HG03457 (cell line): ENCODE results near the gene STMN1.

ENCODE experiments used
- ATAC-seq: cut with Tn5 transposase; IDR thresholded peaks from one replicate; pipeline ENCODE4 v1.9.1; 2021; ENCODE audit warnings: moderate number of reproducible peaks; ENCODE audit not compliant: unreplicated experiment

The STMN1 gene

DNA sequence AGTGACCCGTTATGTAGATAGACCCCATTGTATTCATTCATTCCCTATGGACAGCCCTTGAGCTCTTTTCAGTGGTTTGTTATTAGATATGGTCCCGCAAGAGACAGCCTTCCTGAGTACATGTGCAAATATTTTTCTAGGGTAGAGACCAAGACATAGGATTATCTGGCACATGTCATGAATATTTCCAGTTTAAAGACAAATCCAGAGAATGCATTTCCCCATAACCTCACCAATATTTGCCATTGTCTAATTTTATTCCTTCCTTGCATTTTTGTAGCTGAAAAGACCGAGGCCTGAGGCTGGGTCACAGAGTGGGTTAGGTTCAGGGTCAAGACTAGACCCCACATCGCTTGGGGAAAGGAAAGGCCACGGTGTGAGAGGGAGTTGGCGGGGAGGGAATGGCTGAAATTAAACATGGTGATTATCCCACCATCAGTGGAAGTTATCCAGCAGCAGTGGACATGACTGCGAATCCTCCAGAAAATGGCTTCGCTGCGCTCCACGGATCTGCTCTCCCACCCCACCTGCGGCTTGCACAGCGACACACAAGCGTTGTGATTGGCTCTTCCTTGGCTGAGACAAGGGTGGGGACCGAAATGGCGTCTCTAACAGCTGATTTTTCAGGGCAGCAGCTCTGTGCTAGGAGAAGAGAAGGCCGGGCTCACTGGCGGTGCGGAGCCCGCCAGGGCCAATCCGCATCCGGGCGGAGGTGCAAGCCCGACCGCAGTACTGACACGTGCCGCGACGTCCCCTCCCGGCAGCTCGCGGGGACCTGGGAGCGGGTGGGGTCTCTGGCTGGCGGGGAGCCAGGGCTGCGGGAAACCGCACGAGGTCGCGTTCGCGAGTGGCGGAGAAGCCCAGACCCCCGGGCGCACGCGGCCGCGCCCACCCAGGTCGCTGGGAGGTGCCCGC, 16.1 kb upstream of the STMN1 start:
- ATAC-seq: no peak

DNA sequence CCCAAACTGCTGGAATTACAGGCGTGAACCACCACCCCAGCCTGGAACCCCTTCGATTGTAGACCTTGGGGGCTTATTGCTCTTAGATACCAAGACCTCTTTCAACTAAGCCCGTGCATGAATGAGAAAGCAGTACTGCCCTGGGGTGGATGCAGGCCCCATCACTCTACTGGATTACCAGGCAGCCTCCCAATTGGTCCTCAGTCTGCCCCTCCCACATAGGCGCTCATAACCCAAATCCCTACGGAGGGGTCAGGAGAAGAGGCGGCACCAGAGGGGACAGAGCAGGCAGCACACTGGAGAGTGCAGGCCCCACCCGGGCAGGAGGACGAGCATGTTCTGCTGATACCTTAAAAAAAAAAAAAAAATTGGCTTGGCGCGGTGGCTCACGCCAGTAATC, 12.4 kb upstream of the STMN1 start:
- ATAC-seq: no peak

DNA sequence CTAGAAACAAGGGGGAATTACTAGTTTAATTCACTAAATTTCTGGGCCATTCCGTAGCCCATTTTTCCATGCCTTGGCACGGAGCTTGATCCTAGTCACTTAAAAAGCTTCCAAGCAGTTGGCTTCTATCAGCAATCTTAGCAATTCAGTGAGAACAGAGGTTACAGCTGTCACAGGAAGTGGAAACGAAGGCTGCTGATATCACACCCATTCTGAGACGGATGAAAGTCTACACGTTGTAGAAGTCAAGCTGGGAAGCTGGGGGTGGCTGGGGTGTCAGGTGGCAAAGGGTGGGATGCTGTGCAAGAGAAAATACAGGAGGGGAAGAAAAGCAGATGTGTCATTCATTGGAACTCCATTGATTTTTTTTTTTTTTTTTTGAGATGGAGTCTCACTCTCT, 11.8 kb upstream of the STMN1 start:
- ATAC-seq: no peak

DNA sequence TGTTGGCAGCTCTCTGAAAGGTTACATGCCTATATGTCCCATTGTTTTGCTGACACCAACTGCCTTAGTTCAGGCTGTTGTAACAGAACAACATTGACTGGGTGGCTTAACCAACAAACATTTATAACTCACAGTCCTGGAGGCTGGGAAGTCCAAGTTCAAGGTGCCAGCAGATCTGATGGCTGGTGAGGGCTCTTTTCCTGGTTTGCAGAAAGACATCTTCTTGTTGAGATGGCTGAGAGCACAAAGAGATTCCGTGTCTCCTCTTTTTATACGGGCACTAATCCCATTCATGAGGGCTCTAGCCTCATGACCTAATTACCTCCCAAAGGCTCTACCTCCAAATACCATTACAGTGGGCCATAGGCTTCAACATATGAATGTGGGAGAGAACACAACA, 10.2 kb upstream of the STMN1 start:
- ATAC-seq: no peak

DNA sequence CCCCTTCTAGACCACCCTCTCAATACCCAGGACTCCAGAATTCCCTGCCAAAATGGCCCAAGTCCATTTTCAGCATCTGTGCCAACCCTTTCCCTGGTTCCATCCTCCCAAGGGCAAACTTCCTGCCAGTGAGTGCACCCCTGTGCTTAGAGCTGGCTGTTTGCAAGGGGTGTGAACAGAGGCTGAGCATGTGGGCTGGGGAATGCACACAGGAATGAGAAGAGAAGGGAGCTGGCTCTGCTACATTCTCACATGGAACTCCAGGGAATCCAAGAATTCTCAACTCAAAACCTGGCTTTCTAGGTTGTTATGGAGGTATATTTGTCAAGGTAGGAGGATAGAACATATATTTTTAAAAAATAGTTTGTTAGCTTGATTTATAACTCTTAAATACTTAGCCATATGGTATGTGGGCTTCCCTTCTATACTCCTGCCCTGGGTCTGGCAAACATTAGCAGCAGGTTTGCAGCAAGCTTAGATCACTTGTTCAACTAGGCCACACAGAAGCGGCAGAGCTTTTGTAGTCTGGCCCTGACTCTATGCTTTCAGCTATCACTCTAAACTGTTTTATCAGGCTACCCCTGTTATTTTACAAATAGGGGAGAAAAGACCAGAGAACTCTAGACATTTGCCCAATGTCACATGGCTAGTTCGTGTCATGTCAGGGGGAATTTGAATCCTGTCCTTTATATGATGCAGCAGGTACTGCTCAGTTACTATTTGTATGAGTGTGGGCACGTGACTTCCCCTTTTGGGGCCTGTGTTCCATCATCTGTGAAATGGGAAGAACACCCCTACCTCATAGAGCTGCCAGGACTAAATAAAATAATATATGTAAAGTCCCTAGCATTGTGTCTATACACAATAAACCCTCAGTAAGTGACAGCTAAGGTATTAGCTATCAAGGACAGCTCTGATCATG, 8.1 kb upstream of the STMN1 start:
- no peak for ATAC-seq

DNA sequence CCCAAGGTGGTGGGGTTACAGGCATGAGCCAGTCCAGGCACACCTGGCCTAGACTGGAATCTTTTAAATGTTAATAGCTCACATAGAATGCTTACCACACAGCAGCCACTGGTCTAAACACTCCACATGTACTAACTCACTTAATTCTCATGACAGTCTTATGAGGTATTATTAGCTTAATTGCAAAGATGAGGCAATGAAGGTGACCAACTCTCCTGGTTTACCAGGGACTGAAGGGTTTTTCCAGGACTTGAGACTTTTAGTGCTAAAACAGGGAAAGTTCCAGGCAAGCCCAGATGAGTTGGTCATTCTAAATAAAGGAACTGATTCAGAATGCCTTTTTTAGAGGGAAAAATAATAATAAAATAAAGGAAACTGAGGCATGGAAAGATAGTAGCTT, 7.0 kb upstream of the STMN1 start:
- ATAC-seq: no peak

DNA sequence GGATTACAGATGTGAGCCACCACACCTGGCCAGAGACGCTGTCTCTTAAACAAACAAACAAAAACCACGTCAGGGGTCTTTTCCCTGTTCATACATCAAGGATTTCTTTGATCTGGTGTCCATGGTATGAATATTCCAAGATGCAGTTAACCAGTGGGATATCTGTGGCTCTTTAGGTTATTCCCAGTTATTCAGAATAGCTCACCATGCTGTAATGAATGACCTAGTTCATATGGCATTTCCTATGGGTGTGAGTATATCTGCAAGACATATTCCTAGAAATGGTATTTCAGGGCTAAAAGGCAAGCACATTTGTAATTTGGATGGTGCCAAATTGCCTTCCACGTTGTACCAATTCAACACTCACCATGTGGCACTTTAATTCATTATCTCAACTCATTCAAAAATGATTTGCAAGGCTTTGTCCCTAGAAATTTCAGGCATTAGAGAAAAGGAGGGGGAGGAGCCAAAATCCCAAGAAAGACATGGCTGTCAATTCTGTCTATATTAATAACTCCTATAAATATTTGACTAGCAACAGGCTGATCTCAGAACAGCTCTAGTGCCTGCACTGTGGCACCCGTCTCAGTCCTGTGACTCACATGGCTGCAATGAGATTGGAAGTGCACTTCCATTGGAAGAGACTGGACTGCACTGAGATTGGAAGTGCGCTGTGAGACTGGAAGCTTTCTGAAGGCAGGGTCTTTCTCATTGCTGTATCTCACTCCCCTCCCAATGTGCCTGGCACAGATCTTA, 6.0 kb upstream of the STMN1 start:
- no peak for ATAC-seq

DNA sequence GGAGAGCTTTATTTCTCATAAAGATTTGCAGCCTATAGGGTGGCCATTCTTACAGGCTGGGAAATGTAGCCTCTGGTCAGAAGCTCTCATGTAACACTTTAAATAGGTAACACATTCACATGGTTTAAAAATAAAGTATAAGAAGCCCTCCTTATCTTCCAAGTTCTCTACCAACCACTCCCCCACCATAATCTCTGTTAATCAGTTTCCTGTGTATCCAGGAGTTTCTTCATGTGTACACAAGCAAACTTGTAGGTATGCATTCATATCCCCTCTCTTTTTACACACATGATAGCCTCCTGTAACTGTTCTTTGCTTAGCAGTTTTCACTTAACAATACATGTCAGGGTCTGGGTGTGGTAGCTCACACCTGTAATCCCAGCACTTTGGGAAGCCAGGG, 4.9 kb upstream of the STMN1 start:
- ATAC-seq: no peak

DNA sequence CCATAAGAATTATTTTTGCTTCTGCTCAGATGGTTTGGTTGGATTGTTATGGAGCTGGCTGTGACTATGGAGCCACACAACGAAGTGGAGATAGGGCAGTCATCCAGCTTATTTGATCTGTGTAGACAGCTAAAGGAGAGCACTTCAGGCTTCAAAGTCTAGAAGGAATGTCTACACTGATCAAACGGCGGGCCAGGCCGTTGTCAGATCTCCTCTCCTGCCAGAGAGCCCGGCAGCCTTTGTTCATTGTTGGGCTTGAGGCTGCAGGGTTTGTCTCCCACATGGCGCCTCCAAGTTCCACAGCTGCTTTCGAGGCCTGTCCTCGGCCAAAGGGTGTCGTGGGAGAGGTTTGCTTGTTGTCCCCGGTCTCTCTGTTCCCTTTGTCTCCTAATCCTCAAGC, 2.8 kb upstream of the STMN1 start:
- no peak for ATAC-seq

DNA sequence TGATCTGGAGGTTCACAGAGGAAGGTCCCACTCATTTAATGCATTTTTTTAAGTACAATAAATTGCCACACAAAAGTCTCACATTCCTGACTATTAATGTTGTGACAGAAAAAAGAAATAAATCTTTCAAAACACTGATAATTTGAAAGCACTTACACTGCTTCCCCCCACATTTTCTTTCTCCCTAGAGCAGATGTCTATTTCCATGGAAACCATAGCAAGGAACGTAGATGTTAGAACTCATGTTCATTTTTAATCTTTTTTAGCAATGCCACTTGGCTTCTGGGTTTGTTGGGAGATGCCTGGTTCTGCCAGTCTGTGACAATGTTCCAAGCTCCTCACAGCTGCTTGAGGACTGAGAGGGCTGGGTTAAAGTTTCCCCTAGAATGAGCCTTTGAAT, 1.9 kb upstream of the STMN1 start:
- no peak for ATAC-seq

DNA sequence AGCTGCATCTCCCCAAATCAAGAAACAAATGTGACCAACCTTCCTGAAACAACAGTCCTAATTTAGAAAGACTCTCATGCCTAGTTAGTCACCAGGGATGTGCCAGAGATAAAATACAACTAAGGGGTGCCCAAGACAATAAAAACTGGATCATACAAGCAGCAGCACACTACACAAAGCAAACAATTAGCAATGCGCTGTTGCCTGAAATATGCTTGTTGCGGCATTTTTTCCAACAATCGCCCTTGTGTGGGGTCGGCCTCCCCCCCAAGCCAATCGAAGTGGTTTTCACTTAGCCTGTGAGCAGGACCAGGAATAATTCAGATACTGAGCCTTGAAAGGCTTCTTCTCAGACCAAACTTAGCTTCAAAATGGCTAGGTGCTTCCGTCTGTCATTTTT, 1.4 kb upstream of the STMN1 start:
- no peak for ATAC-seq

DNA sequence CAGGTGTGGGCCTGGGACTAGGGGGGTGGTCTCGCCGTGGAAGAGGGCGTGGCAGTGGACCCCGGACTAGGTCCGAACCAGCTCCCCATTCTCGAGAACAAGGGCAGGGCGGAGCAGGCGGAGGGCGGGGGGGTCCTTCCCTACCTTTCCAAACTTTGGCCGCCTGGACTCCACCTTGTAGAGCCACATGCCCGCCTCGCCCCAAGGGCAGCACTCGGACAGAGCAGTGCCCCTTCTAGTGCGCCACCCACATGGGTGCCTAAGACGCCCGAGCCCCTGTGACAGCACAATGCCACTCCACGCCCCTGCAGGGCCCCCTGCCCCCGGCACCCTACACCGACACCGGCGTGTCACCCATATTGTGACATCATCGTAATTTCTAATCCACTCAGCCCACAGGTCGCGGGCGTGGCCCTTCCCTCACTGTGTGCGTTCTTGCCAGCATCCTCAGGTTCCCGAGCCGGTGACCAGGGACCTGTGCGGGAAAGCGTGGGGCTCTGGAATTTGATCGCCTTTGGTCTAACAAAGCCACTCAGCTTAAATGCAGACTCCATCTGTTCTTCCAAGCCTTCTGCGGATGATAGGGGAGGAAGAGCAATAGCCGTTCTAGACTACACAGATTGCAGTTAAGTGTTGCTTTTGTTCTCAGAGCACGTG, 553 bp upstream of the STMN1 start:
- no peak for ATAC-seq

DNA sequence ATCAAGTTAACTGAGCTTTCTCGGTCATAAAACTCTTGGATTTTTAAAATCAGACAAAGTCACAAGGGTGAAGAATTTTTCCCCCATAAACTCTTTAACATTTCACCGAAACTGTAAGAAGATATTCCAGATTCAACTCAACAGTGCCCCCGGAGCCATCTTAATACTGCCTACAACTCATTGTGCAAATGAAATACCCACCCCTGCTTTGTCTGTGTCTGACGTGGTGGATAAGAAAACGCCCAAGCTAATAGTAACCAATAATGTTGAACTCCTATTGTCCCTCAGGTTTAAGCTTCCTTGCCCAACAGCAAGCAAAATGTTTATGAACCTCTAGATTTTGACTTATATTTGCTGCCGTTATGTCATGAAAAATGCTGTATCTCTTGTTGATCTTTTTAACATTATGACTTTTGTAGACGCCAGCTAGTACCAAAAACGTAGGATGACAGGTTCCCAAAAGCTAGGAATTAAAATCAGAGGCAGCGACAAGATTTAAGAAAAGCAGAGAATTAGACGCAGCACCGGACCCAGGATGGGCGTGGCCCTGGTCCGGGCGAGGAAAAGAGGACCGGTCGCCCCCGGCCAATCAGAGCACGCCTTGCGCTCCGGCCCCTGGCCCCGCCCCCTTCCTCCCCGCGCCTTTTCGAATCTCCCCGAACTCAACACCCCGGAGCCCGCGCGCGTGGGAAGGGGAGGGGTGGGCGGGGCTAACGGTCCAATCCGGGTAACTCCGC, 1.1 kb downstream of the STMN1 start:
- peak; percentile 53 for ATAC-seq

DNA sequence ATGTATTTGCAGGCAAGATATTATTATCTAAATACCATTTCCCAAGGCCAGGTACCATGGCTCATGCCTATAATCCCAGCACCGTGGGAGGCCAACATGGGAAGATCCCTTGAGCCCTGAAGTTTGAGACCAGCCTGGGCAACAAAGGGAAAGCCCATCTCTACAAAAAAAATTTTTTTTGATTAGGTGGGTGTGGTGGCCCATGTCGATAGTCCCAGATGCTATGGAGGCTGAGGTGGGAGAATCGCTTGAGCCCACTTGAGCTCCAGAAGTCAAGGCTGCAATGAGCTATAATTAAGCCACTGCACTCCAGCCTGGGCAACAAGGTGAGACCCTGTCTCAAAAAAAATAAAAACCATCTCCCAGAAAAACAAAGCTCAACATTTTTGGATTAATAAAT, 2.2 kb downstream of the STMN1 start:
- ATAC-seq: no peak

DNA sequence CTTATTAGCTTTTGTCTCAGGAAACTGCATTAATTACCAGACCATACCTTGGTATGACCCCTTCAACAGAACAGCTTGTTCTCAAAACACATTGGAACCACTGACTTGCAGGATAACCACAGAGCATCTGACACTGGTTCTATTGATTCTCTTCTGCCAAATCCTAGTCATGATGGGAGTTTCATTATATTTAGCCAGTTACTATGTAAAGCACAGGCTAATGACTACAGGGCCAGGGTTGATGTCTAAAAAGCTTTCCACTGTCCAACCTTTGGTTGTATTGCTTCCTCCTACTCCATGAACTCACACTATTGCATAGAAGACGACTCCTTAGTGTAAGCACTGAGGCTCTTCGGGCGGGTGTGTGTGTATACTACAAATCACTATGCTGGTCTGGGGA, 3.8 kb downstream of the STMN1 start:
- no peak for ATAC-seq

DNA sequence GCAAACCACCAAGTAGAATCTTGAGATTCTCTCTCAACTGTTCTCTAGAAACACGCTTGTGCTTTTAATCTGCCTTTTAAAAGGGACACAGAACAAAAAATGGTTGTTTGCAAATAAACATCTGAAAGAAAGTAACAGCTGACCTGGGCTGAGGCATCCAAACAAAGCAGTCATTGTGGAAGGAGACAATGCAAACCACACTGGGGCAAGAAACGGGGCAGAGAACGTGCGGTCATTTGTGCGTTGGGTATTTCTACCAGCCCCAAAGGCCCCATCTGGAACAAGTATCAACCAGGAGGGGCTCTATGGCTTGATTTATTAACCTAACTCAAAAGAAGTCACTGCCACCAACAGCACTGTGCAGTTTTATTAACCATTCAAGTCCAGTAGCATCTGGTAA, 6.0 kb downstream of the STMN1 start:
- no peak for ATAC-seq

DNA sequence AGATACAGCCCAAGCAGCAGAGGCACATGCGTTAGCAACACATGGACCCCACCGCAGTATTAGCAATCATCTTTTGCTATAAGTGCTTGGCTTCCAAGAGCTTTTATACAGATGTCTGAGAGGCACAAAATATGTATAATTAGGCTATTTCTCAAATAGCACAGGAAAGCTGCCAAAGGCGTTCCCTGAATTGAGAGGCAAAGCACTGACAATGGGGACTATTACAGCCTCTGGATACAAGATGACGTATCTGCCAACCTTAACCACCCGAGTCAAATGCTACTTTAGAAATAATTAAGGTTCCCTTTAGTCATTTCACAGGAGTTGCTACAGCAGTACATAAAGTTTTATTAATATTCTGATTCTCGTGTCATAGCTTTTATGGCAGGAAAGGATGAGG, 6.4 kb downstream of the STMN1 start:
- ATAC-seq: no peak

DNA sequence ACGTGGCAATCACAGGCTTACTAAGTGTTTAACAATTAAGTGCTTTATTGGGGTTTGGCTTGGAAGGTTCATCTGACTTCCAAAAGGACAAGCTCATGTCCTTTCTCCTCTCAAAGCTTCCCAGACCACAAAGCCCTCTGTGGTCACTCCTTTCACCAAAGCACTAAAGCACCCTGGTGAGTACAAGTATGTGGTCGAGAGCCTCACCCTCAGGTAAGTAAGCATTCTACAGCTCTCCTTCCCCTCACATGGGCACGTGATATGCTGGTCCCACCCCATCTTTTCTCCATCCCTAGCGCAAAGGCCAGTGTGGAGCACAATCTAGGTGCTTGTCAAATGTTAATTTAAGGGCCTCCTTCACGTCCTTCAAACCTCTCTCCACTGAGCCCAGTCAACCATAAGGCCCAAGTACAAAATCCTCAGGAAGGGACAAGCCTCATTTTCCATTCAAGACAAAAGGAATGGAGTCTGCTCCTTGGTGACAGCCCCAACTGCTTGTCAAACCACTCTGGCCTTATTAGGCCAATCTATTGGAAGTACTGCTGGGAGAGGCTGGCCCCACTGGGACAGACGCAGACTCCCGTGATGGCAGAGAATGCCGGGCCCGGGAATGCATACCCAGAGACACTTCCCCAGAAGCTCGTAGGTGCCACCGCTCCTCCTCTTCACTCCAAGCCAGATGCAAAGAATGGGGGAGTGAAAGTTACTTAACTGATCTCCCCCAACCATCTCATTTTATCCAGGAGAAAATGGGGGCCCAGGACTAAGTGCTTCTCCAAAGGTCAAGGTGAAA, 7.8 kb downstream of the STMN1 start:
- ATAC-seq: no peak

DNA sequence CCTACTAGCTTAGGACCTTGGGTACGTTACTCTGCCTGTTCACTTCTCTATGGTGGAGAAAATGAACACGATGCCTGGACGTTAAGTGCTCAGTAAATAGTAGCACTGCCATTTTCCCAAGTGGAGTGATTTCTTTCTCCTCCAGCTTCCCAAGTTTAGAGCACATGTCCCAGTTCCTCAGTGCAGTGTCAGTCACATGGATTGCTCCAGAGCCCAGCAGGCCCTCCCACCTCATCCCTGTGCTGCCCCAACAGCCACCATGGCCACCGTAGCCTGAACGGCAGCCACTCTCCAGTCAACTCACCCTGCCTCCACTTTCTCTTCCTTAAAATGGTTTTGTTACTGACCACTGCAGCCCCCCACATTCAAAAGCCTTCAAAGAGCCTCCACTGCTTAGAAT, 8.5 kb downstream of the STMN1 start:
- no peak for ATAC-seq
